NCI-H1417 treated with DMSO at 0.1 percent for 48 hours (cell line): ENCODE measurements around the gene CAMSAP2.

Source experiments
- DNase-seq: peaks from one replicate; lab custom pipeline; 2025; lab: John Stamatoyannopoulos, UW

The CAMSAP2 gene

DNA sequence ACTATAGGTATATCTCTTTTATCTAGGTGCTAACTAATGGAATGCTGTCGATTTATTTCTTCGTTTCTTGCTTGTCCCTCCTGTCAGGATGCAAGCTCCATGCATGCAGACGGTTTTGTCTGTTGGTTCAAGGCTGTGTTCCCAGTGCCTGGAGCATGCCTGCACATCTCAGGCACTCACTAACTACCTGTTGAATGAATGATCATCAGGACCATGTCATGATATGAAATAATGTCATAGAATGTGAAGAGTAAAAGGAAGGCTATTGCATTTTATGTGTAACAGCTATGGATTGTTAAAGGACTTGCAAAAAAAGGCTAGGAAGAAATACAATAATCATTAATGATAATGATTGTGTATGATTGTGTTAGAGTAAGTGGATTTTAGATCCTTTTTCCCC is 138.3 kb downstream of the CAMSAP2 start:
- no peak for DNase-seq

DNA sequence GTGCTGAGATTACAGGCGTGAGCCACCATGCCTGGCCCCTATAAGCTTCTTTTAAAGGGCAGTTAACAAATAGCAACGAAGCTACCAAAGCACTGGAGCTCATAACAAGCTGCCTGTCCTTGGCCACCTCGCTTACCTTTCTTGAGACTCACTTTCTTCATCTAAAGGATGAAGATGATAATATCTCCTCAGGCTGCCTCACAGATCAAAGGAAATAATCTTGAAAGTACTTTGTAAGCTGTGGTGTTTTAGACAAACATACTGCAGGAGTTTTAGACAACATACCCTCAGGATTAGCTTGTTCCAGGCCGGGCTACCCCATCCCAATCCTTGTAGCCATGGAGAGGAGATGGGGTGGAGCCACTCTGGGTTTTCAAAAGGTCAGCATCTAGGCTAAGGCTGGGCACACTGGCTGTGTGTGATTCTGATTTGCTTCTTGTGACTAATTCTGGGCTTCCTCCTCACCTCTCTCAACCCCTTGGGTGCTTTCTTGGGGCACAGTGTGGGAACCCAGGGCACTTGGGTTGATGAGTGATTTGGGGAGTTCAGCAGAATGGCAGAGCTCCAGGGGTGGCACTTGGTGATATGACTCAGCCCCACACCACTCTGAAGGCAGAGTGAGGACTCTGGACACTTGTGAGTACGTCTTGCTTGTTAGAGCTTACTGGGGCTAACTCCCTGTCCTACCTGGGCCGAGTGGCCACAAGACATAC is 139.3 kb downstream of the CAMSAP2 start:
- no peak for DNase-seq

DNA sequence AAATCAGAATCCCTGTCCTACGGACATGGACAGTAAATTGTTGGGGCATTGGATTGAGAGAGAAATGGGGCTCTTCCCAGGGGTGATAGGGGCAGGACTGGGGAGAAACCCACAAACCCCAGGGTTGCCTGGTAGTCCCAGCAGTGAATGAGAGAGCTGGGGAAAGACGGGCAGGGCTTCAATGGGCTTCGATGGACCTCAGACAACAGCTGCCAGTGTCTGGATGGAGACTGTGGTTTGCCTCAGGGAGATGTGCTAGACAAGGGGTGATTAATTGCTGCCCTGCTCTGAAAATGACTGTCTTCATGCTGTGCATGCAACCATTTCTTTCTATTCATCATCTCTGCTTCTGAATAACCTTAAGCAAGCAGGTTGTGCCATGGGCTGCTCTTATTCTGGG is 141.5 kb downstream of the CAMSAP2 start:
- DNase-seq: no peak

DNA sequence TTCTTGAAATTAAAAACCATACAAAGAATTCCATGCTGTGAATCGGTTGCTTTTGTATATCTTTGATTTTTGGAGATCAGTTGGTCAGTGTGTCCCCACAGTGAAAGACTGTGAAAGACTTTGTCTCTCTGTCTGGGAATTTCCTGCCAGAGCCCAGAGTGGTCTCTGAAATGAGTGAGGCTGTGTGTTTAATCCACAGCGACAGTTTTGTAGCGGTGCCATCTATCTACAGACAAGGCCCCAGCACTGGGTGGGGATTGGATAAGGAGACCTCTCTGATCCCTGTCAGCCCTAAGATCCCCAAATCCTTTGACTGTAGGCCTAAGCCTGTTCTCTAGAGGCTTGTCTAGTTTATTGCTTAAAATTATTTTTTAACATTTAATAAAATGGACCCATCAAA is 144.4 kb downstream of the CAMSAP2 start:
- no peak for DNase-seq

DNA sequence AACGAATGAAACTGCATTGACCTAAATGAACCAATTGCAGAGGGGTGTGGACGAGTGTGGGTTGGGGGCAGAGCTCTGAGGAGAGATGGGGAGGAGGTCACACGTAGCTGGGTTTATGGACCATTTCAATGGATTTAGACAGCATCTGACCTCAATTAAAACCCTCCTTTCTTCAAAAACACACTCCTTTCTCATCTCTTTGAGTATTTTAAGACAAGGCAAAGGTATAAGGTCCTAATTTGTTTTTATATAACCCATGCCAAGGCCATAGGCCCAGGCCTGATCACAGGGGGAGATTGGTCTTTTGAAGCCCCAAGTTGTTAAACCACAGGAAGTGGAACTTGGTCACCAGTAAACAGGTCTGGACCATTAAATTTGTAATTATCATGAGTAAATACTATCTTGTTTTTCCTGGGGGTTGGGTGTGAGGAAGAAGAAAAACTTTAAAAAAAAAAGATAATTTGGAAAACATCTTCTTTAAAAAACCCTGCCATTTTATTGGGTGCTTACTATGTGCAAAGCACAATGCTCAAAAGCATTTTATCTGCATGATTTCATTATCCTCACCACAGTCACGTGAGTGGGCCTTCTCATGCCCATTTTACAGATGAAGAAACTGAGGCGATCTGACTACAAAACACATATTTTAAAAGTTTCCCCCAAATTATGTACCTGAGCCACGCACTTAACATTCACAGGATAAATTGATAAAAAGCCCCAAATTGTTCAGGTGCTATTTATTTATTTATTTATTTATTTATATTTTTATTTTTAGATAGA is 147.1 kb downstream of the CAMSAP2 start:
- DNase-seq: no peak

DNA sequence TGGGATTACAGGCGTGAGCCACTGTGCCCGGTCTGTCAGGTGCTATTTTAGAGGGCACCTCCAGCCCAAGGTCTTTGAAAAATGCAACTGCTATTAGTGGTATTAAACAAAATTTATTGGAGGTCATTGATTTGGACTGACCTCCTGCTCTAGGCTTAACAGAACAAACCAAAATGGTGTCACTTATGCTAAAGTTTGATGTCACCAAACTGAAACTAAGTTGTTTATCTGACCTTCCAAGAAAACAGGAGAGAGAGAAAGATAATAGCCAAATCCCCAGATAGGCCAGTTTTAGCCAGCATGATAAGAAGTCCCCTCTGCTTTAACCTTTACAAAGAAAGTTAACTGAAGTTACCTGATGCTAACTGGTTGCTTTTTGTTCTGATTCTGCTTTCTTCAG is 147.9 kb downstream of the CAMSAP2 start:
- no peak for DNase-seq

GRCh38 chr1:200887036-200887435 is 148.3 kb downstream of the CAMSAP2 start:
- no peak for DNase-seq

- DNase-seq: no peak
Measured at GRCh38 chr1:200887772-200888348, 149.2 kb downstream of the CAMSAP2 start.

- DNase-seq: no peak
Measured at GRCh38 chr1:200888349-200888838, 149.7 kb downstream of the CAMSAP2 start.

GRCh38 chr1:200889571-200889970 is 150.9 kb downstream of the CAMSAP2 start:
- DNase-seq: no peak

DNA sequence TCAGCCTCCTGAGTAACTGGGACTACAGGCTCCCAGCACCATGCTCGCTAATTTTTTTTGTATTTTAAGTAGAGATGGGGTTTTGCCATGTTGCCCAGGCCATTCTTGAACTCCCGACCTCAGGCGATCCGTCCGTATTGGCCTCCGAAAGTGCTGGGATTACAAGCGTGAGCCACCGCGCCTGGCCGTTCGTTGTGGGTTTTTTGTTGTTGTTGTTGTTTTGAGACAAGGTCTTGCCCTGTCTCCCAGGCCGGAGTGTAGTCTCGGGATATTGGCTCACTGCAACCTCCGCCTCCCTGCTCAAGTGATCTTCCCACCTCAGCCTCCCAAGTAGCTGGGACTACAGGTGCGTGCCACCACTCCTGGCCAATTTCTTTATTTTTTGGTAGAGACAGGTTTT is 151.3 kb downstream of the CAMSAP2 start:
- DNase-seq: no peak

DNA sequence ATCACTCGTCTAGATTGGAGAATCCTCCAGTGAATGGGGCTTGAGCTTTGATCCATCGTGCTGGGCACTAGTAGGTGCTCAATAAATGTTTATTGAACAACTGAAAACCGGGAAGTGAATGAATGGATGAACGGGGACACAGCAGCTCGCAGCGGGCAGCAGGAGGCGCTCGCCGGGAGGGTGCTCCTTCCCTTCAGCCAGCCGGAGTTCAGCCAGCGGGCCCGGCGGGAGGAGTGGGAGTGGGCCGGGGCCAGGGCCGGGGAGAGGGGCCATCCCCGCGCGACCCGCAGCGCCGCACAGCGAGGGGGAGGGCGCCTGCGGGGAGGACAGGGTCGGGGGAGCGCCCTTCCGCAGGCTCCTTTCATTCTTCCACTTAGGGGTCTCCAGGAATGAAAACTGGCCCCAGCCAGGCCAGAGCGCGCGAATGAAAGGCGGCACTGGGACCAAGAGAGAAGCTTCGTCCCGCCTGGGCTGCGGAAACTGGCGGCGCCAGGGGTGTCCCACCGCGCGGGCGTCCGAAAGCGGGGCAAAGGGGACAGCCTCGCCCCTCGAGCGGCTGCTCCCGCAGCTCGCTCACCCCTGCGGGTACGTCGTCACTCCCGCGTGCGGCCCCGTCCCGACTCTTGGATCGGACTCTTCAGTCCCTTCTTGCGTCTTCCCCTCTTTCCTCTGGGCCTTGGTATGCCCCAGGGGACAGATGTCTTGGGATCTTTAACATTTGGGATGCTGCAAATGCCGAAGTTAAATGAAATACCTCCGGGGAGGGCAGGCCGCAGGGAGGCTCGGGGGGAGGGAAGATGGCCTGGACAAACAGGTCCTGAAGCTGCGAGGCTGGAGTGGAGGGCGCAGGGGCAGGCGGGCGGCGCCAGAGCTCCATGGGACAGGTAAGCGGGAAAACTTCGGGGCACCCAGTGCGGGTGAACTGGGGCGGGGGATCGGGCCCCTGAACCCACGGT is 152.4 kb downstream of the CAMSAP2 start:
- DNase-seq: no peak

DNA sequence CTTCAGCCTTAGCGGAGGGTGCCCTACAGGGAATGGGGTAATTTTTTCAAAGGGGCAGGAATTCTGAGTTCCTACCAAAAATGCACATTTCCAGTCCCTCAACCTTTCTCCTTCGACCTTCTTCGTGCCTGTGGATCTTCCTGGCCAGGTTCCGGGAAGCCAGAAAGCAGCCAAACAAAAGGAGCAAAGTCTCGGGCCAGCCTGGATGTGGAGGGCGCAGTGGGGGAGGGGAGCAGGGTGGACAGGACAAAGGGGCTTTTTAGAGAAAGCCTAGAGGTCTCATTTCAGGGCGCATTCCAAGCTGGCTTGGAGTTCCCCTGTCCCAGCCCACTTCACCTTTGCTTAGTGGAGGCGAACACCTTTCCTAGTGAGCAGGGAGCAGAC is 153.1 kb downstream of the CAMSAP2 start:
- no peak for DNase-seq

DNA sequence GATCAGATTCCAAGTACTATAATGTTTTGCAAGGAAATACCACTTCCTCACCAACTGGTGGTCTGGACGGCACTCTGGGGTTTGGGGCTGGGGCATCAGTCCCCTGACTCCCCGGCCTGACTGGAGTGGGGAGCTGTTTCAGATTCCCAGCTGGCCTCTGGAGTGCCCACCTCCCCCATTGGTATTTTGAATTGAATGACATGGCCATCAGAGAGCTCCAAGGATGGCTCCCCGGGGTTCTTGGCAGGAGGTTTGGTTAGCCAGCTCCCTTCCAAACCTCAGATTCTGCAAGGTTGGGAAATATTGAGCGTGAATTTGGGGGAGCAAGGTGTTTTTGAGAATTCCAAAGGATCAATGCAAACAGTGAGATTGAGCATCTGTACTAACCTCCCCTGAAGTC is 153.9 kb downstream of the CAMSAP2 start:
- no peak for DNase-seq

GRCh38 chr1:200892958-200893357 is 154.3 kb downstream of the CAMSAP2 start:
- DNase-seq: no peak

GRCh38 chr1:200893411-200893901 is 154.8 kb downstream of the CAMSAP2 start:
- no peak for DNase-seq

GRCh38 chr1:200894712-200895442 is 156.2 kb downstream of the CAMSAP2 start, which contains the start of gene INAVA:
TSS of gene INAVA (plus strand) at chr1:200894900. CDS start at chr1:200898401, 3,501 bp downstream.
- no peak for DNase-seq

- no peak for DNase-seq
Measured at GRCh38 chr1:200895443-200895789, 156.7 kb downstream of the CAMSAP2 start.

DNA sequence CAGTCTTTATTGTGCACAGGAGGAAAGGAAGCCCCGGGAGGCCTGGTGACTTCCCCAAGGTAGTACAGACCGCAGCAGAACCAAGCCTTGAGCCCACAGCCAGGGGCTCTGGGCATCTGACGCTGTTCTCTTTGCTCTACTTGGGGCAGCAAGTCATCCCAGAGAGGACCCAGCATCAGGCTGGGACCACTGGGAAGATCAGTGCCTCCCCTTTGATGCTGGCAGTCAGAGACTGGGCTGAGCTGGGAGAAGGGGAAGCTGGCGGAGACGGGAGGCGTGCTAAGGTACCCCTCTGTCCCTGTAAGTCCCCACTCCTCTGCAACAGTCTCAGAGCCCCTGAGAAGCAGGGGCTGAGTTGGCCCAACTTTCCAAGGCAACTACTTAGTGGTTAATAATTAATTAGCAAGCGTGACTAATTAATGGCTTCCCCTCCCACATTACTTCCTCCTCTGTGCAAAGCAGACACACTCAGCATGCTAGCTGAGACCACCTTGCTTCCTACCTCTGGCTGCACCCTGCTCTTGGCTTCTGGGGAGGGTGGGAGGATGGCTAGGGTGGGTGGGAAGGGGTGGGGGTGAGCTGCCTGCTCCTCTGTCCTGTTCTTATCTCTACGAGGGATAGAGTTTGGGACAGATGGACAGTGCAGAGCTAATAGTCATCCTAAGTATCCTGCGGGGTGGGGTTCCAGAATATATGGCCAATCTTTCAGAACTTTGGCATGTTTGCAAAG is 157.3 kb downstream of the CAMSAP2 start:
- no peak for DNase-seq

DNA sequence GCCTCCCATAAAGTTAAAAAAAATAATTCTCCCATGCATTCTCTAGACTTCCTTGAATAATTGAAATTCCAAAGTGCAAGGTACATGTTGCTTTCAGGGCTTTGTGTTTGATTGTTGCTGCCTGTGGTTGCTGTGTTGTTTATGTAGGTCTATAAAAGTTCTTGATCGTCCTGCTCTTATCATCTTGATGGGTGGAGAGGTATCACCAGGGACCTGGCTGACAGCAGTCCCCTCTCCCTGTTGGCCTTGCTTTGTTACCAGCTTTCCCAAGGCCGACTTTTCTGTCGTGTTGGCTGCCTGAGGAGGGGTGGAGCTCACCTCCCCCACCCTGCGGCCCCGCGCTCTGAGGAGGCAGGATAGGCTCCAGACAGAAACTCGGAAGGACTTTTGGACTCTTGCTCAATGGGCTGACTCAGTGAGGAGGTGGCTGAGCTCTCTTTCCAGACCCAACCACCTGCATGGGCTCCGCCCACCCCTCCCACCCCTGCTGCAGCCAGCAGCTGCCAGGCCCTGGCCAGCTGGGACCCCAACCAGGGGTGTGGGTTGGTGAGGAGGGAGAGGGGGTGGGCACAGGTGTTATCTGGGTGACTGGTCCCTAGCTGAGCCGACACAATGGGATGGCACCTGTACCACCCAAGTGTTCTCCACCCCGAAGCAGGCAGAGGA is 158.0 kb downstream of the CAMSAP2 start:
- DNase-seq: no peak
